HG03342 (cell line): ENCODE data around the gene PDZD2.

ENCODE experiments used
- ATAC-seq: cut with Tn5 transposase; IDR thresholded peaks from one replicate; pipeline ENCODE4 v1.9.1; 2021; ENCODE audit warnings: mild to moderate bottlenecking, moderate library complexity; ENCODE audit not compliant: unreplicated experiment

The PDZD2 gene

DNA sequence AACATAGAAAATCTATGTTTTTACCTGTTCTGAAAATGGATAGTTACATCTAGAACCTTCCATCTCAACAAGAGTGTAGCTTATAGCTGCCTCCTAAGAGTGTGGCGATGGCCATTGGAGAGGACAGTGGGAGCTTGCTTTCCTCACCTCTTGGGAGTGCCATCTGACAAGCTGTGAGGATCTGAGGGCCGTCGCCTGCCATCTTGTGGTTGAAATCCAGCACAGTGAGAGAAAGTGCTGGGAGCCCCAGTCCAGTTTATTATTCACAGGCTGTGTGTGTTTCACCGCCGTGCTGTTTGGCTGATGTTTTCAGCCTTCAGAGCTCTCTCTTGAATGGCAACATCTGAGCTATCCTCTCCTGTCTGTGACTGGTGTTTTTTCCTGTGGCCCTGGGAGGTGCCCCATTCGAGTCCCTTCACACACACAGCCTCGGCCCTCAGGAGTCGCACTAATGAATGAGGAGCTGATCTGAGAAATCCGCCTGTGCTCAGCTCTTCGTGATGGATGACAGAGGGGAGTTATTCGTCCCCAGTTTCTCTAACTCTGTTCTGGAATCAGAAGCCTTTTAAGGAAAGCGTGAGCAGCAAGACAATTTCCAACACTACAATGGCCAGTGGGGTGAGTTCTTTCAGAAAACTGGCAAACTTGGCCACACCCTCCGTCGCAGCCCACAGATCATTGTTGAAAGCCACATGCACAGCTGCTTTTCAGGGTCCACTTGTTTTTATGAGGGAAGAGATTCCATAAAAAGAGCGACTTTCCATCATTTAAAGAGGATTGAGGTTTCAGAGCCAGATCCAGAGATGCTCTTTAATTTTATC lies 170.3 kb downstream of the PDZD2 start:
- ATAC-seq, result no peak

DNA sequence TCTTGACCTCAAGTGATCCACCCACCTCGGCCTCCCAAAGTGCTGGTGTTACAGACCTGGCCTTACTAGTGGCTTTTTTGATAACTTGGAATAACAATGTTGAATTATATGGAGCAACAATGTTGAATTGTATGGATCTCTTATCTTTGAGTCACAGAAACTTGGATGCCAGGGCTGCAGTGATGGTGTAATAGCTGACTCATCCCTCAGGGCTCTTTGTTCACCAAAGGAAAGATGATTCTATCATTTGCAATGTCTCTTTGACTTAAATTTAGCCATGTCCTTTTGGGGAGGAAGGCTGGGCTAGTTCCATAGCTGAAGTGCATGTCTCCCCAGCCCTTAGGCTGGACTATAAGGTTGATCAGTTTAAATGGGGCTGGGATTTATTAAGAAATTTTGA lies 172.3 kb downstream of the PDZD2 start:
- no peak for ATAC-seq

DNA sequence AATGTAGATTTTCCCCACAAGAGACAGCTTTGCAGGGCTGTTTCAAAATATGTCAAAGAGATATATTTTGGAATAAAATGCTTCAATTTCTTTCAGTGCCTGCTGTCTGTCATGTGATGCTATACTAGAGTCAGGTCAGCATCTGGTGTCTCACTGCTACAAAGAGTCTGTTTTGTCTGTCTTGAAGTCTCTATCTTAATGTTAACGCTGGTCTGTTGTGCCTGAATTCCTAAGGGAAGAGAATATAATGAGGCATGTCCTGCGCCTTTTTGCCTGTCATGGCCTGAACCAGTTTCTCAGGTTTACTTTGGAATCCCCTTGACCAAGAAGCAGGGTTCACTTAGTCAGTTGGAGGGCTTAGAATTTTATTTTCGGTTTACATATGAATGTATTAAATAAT lies 176.4 kb downstream of the PDZD2 start:
- no peak for ATAC-seq

DNA sequence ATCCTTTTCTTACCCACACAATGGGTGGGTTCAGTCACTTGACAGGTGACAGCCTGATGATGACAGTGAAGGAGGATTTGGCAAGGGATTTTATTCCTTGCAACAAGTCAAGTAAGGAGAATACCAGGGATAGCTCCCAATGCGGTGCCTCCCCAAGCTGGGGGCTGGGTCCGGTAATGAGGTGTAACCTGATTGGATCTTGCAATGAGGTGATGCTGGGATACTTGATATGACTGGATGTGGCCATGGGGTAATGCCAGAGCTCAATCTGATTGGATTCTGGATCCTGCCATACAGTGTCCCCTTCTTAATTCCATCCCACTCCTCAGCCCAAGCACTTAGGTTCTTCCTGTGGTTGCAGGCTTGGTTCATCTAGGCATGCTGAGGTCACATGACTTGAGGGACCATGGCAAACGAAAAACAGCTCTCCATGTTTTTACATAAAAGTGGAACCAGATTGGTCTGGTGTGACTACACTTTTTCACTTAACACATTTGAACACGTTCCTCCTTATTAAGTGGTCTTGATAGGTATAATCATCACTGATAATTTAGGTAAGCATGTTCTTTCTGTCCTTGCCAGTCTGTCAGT lies 181.1 kb downstream of the PDZD2 start:
- ATAC-seq, result no peak

DNA sequence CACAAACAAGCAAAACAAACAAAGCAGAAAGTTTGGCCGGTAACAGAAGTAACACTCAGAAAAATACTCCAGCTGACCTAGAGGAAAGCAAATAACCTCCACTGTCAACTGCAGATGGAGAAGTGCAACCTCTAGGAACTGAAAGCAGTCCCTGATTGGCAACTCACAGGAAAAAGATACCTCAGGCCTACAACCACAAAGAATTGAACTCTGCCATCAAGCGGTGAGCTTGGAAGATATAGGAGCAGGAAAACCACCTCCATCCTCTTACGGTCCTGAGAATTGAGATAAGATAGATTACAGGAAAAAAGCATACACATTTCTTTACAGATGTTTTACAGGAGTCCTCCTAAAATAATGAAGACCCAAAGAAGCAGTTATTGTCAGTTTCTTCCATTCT lies 184.5 kb downstream of the PDZD2 start:
- no peak for ATAC-seq

DNA sequence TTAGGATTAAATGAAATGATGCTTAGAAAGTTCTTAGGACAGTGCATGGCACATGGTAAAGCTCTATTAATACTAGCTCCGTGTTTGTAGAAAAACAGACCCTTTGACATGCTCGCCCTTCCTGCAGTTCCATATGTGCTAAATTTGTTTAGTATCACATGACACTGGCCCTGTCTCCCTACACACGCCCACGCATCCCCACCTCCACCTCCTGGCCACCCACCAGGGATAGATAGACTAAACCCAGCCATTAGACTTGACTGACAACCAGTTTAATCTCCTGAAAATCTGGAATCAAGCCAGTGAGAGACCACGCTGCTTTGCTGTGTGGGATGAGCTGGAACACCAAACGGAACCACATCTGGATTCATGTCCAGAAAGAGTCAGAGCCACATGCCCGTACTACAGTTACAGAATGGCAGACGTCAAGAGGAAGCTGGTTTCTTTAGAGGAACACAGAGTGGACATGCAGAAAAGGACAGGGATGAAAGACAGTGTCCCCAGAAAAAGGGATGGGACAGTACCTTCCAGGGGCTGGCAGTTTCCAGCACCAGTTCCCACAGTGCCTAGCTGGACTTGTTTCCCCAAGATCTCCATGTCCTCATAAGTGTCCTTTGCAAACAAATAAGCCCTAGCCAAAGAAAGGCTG lies 186.1 kb downstream of the PDZD2 start:
- no peak for ATAC-seq

DNA sequence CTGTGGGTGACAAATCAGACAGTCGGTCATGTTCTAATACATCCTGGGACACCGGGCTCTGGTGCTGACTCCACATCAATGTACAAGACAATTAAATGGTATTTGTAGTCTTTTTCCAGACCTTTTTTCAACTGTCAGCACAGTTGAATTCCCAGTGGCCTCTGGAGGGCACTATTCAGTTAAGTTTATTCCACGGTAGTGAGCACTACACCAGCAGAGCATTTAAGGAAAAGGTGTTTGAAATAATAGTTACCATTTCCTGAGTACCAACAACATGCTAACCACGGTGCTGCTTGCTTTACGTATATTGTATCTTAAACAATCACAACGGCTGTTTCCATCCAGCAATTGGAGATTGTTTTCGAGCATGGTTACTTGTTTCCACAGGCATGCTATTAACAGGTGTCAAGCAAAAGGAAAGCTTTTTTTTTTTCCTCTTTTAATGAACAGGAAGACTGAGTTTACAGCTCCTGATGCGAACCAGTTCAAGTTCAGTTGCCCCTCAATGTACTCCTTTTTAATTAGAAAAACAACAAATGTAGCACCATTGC lies 186.7 kb downstream of the PDZD2 start:
- ATAC-seq, result peak; percentile 62

DNA sequence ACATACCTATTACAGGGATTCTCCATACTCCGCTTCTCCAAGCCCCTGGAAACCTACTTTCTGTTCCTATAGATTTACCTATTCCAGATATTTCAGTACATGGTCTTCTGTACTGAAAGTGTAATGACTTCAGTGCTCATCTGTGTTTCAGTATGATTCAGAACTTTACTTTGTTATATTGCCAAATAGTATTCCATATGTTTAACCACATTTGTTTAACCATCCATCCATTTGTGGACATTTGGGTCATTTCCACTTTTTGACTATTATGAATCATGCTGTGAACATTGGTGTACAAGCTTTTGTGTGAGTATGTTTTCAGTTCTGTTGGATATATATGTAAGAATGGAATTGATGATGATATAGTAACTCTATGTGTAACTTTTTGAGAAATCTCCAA lies 188.9 kb downstream of the PDZD2 start:
- no peak for ATAC-seq

DNA sequence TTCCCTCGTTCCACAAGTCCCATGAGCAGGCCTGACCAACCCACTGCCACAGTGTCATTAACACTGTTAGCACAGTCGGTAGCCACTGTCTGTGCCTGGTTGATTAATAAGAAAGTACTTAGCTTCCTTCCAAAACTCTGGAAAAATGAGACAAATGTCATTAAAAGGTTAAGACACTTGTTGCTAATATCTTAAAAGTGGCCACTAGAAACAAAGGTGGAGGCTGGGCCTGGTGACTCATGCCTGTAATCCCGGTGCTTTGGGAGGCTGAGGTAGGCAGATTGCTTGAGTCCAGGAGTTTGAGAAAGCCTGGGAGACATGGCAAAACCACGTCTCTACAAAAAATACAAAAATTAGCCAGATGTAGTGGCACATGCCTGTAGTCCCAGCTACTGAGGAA lies 194.0 kb downstream of the PDZD2 start:
- no peak for ATAC-seq

DNA sequence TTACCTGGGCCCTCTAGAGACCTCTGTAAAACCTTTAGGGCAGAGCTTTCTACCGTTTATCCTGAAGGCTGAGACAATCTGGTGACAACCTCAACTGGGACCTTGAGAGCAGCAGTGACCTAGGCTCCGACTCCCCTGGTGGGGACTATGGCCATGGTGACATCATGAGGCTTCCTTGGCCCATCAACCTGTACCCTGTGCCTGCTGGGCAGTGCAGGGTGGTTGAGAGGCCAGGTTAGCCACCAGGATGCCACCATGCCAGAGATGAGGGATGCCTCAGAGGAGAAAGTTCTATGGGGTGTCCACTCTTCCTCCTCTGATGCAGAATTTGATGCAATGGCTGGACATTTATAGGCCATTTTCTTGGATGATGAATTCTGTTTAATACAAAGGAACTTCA lies 194.8 kb downstream of the PDZD2 start:
- ATAC-seq, result no peak

DNA sequence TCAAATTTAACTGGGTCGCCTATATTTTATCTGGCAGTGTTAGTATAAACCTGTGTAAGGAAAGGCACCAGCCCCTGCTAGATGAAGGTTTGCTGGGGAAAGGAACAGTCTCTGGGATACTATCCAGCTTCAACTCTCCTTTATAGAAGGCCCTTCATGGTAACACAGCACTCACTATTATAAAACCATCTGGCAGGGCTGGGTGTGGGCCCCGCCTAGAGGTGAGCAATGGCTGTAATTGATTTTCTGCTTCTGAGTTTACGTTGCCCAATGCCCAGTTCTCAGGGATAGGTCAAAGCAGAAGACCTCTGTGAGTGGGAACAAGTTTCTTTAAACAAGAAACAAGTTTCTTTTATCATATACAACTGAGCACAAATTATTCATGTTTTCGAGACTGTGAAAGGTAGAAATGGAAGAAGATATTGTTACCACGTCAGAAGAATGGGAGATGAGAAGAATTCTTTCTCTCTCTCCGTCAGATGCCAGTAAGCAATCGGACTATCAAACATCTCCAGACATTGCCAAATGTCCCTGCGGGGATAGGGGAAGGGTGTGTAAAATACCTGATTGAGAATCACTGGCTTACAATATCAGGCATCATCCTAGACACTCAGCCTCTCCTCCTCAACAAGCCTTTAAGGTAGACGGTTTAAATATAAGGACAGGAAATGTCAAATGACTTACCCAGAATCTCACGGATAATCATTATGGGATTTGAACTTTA lies 205.9 kb downstream of the PDZD2 start:
- no peak for ATAC-seq

DNA sequence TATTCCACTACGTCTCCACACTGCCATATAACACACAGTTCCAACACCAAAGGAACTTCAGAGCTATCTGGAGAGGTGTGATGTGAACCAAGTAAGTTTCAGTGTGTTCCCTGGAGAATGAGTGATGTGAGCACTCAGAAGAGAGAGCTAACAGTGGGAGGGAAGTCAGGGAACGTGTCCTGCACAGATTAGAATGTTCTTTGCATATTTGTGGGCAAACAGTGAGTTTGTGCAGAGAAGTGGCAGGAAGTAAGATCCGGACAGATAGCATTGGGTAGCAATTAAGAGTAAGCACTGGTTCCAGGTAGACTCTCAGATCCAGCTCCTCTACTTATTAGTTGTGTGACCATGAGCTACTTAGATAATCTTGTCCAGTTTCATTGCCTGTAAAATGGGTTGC lies 206.4 kb downstream of the PDZD2 start:
- ATAC-seq, result no peak

DNA sequence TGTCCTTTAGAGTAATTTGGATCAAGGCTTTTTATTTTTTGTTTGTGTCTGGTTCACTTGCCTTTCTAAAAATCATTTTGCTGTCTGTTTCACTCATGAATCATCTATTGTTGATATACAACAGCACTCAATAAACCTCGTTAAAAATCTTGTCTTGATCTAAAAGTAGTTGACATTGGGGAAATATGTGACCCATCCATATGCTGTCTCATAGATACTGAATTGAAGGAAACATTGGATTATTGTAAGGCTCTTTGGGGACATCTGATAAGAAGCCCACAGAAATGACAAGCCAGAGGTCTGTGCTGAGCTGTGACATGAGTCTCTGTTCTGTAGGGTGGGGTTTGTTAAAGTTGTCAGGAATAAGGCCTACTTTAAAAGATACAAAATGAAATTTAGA lies 208.0 kb downstream of the PDZD2 start:
- ATAC-seq, result no peak

DNA sequence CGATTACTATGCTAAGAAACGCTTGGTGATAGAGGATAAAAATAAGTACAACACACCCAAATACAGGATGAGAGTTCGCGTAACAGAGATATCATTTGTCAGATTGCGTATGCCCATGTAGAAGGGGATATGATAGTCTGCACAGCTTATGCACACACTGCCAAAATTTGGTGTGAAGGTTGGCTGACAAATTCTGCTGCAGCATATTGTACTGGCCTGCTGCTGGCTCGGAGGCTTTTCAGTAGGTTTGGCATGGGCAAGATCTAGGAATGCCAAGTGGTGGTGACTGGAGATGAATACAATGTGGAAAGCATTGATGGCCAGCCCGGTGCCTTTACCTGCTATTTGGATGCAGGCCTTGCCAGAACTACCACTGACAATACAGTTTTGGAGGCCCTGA lies 208.4 kb downstream of the PDZD2 start:
- ATAC-seq, result no peak

DNA sequence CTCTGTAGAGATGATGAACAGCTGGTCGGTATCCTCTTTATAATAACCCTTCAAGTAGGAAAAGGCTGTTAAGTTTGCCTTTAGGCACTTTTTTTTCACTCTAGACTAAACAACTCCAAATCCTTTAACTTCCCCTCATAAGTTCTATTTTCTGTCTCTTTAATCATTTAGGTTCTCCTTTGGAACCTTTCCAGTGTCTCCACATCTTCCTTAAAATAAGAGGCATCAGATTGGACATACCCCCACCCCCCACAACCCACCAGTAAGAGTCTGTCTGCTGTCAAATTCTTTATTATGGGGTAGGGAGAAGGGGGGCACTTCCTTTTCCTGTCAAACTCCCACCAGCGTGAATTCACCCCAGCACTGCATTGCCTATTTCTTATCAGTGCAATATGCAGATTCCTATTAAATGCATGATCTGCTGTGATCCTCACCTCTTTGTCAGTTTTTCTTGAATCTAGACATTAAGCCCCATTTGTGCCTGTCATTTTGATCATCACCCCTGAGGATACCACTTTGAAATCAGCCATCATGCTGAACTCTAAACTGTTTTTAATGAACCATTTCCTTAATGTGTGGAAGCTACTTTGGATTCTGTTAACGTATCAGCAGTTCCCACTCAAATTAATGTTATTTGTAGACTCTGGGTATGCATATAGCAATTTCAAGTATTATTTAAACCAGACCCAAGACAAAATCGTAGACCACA lies 212.2 kb downstream of the PDZD2 start:
- ATAC-seq, result no peak

DNA sequence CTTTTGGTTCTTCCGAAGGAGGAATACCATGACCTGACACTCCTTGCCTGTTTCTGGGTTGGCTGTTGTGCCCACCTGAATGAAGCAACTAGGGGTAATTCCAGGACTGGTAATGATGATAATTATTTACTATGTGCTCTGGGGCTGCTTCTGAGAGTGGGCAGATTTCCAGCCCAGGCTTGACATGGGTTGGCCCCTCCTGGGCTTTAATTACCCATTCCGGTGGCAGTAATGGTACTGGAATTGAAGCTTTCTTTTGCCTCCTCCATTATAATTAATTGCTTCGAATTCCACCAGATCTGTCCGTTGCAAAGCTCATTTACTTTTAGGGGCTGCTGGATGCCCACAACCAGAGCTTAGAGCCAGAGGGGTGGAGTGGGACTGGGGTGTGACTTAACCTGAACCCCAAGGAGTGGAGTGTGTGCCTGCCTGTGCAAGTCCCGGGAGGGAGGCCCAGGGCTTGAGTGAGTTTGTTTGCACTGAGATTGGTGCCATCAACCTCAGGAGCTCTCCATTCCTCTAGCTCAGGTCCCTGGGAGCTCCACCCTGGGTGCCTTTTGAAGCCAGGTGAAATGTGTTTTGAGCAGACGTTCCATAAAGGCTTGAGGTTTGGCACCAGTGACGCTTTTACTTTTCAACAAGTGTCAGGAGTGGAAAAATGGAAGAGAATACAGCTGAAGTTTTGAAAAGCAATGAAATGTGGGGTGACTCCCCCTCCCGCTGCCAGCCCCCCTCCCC lies 214.6 kb downstream of the PDZD2 start:
- no peak for ATAC-seq

DNA sequence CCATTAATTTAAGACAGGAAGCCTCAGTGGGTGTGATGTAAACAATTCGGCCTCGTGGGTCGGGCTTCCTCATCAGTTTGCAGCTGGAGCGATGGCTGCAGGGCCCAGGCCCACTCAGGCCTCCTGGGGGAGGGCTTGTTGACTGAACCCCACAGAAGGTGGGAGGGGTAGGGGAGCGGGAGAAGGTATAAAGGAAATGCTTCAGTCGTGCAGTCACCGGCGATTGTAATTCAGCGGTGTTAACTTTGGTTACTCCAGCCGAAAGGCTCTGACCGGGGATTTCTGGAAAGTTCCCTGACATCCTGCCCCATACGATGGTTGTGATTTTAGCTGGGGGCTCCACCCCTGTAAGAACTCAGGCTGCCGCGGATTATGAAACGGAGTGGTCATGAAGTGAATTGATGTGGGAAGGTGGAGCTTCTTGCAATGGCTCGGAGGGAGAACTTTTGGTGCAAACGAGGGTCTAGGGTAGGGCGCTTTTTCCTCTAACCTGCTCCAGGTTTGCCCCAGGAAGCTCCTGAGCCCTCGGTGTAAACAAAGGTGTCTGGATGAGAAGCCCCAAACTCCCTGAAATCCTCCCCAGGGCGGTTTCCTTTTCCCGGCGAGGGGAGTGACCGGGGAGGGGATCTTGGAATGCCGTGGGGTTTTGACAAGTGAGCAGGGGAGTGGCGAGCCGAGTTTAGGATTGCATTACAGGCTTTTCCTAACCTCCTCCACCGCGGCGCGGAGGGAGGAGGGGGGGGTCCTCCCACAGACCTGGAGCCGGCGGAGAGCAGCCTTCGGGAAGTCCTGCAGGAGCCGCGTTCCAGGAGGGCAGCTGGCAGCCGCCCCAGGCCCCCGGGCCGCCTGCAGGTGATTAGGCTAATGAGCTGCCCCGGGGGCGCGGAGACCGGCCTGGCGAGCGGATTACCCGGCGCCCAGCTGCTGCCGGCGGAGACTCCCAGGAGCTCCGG lies 215.5 kb downstream of the PDZD2 start:
- no peak for ATAC-seq

DNA sequence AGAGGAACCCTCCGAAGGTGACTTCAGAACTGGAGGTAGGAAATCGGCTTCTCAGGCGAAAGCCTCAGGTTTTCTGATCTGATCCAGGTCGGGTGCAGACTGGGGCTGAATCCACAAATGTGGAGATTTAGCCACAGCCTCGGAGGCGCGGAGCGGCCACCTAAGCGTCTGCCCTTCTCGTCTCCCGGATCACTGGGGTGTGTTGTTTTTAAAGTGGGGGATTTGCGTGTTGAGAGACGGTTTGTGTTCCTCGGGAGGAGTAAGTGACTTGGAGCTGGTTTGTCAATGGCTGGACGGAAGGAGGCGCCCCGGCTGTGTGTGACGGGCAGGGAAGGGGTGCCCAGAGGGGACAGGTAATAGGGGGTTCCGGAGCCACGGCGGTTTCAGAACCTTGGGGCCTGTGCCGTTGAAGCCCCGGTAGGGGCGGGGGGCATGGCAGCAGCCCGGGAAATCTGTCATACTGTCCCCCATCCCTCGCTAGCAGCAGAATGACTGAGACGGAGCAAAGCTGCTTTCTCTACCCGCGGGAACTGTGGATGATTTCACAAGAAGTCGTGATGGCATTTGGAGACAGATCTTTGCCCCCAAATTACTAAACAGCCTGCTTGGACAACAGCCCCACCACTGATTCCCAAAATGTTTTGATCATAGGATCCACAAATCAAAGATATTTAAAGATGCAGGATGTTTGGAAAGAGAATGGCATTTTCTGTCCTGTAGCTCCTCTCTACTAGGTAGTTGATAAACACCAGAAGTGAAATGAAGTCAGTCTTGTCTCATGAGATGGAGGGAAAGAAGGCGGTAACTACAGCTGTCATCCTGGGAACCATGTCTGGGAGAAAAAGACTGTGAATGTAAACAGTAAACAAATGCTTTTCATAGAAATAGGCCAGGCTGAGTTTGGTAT lies 216.5 kb downstream of the PDZD2 start:
- no peak for ATAC-seq
